ENCODE data around the gene EIF5A2.
"Not testable (repeated sequence)": the region's sequence is repeated elsewhere in the genome, so short reads cannot be mapped to it uniquely, and the experiment has no call there.

Gene EIF5A2

DNA sequence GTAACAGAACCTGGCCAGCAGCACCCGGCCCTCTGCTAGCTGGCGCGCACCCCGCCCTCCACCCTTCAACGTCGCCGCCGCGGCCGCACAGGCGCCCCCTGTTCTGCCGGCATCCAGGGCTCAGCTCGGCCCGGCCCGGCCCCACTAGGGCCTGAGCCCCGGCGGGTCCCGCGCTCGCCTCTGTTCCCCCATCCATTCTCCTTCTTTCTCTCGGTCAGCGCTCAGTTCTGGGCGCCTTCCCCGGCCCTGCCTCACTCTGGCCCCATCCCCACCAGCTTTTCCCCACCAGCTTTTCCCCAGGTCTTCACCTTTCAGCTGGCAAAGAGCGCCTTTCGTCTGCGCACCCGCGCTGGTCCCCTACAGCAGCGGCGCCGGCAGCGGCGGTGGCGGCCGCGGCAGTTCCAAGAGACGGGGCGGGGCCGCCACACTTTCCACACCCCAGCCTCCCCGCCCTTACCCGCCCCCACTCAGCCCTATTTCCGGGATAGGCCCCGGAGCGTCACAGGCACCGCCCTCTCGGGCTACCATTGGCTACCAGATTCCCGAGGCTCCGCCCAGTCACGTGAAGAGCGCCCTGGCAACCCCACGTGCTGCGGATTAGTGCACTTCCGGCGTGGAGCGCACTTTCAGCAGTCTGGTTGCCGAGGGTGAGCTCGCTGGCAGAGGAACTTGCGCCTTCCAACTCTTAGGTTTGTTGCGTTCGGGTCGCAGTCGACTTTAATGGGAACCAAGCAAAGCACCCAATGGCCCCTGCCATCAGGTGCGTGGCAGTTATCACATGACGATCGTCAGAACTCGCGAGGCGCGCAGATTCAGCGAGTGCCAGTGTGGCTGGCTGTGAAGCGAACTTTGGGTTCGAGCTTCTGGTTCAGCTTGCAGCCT, at the start of gene EIF5A2:
TSS of gene EIF5A2 (minus strand) at position 403 of the 882 bp plus-strand sequence. CDS start 831 bp downstream, outside the sequence.
- DNase-seq, result peak; percentile 21 to 95 (median 86)

DNA sequence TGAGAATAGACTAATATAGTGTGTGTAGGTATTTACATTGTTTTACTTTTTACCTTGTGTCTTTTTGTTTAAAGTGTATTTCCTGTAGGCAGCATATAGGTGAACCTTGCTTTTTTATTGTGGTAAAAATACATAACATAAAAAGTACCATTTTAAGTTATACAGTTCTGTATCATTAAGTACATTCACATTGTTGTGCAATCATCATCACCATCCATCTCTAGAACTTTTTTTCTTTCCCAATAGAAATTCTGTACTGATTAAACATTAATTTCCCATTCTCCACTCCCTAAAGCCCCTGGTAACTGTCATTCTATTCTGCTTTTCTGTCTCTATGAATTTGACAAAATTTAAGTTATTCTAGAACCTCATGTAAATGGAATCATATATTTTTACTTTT, 48.2 kb upstream of the EIF5A2 start:
- no peak for DNase-seq

- peak in 30 of 51 donors; percentile 3 to 61 (median 26) for DNase-seq
Observed at GRCh38 chr3:170953736-170954135, 45.3 kb upstream of the EIF5A2 start.

DNA sequence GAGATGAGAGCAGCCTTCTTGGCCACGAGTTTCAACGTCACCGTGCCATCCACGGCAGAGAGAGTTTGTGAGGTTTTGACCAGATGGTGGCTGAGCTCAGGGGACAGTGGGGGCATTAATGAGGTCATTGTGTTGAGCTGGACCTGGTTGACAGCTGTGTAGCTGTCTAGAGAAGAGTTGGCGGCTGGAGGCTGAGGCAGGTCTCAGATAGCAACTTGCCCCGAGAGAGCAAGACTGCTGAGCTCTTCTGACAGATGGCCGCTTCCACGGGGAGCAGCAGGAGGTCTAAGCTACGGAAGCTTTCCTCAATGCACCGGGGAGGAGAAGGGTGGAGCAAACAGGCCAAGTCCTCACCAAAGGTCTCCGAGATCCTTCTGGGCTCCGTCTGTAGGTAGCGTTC, 44.8 kb upstream of the EIF5A2 start:
- DNase-seq, result peak in 8 of 51 donors; percentile 5 to 68 (median 14)

DNA sequence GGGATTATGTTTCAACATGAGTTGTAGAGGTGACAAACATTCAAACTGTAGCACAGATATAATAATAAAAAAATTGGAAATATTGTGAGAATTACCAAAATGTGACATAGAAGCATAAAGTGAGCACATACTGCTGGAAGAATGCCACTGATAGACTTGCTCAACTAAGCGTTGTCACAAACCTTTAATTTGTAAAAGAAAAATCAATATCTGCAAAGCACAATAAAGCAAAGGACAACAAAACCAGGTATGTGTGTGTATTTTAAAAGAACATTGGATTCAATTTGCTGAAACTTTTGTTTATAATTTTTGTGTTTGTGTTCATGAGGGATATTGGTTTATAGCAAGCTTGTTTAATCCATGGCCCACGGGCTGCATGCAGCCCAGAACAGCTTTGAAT, 40.8 kb upstream of the EIF5A2 start:
- no peak for DNase-seq

DNA sequence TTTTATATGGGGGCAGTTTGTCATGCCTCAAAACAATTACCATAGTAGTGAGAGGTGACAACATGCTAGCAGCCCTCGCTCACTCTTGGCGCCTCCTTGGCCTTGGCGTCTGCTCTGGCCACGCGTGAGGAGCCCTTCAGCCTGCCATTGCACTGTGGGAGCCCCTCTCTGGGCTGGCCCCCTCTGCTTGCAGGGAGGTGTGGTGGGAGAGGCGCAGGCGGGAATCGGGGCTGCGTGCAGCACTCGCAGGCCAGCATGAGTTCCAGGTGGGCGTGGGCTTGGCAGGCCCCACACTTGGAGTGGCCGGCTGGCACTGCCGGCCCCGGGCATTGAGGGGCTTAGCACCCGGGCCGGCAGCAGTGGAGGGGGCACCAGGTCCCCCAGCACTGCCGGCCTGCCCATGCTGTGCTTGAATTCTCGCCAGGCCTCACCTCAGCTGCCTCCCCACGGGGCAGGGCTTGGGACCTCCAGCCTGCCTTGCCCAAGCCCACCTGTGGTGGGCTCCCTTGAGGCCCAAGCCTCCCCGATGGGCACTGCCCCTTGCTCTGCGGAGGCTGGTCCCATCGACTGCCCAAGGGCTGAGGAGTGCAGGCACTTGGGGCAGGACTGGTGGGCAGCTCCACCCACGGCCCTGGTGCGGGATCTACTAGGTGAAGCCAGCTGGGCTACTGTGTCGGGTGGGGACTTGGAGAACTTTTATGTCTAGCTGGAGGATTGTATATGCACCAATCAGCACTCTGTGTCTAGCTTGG, 38.8 kb upstream of the EIF5A2 start:
- no peak for DNase-seq

GRCh38 chr3:170942011-170942410, 33.6 kb upstream of the EIF5A2 start:
- no peak for DNase-seq

- no peak for DNase-seq
Observed at GRCh38 chr3:170941551-170941950, 33.1 kb upstream of the EIF5A2 start.

- not testable (repeated sequence) for DNase-seq
Observed at GRCh38 chr3:170933039-170933438, 24.6 kb upstream of the EIF5A2 start.

GRCh38 chr3:170923553-170923952, 15.1 kb upstream of the EIF5A2 start:
- not testable (repeated sequence) for DNase-seq

GRCh38 chr3:170918715-170919114, 10.3 kb upstream of the EIF5A2 start:
- no peak for DNase-seq

DNA sequence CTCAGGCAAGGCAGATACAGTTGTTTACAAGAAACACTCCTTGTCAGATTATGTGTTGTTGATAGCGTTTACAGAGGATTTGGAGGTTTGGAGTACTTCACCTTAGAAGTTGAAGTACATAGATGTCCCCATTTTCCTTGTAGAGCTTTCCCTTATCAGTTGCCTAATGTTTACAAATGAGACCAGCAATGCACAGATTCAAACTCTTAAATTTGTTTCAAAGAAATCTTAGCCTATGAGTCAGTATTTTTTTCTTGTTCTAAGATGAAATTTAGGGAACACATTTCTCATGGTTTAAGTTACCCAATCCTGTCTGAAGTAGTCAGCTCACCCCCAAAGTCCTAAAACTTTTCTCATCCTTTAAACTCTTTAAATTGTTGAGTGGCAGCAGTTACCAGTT, 6.3 kb upstream of the EIF5A2 start:
- no peak for DNase-seq

DNA sequence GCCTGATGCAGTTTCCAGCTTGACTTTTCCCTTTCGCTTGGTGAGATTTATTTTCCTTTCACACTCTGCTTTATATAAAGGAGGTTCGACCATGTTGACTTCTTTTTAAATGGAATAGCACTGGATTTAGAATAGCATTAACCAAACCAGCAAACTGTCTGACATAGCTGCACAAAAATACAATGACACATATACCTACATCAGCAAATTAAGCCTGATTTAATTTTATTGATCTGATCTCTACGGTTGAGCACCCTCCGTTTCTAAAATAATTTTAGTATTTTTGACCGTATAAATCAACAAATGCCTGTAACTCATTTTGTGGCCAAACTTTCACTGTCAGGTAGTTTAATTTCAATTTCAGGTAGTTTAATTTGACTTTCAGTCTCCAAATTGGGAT, 5.8 kb upstream of the EIF5A2 start:
- no peak for DNase-seq

- DNase-seq, result no peak
Observed at GRCh38 chr3:170911051-170911450, 2.6 kb upstream of the EIF5A2 start.

DNA sequence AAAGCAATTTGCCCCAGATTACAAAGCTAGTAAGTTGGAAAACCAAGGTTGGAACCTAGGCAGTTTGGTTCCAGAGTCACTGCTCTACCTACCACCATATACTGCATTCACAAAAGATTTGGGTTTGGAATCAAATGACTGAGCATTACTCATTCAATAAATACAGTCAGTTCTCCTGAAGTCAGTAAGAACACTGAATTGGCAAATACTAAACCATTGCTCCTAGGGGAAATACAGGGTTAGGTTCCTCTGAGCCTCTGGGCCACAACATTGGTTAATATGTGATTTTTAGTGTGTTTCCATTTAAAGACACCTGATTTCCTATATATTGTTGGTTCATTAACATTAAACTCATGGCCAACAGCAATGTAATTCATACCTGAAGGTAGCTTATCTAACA, 2.1 kb upstream of the EIF5A2 start:
- no peak for DNase-seq

DNA sequence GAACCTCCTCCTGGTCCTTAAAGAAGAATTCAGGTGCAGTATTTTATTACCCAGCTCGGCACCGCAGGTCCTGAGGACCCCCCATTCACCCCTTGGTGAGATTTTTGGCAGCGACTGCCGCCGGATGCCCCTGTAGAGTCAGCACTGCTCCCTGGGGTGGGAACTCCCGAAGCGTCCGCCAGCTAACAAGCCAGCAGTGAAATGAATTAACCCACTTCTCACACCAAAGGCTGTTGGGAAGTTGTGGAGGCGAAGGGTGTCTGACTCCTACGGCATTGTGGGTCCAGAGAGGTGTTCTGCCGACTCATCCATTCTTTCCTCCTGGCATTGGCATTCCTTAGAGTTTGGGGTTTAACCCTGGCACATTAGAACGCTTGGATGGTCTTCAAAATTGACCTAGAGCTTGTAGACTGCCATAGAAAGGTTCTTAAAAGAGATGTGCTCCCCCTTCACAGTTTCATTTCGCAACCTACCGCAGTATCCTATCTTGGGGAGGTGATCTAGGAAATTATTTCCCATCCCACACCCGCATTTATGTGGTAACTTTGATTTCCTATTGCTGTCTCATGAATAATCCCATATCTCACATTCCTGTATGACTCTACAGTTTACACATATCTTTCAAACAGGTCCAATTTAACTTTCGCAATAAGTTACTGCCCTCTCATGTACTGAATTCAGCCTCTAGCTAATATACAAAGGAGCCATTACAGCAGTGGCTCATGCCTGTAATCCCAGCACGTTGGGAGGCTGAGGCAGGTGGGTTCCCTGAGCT, 879 bp upstream of the EIF5A2 start:
- DNase-seq, result peak in 1 of 51 donors; percentile 9

DNA sequence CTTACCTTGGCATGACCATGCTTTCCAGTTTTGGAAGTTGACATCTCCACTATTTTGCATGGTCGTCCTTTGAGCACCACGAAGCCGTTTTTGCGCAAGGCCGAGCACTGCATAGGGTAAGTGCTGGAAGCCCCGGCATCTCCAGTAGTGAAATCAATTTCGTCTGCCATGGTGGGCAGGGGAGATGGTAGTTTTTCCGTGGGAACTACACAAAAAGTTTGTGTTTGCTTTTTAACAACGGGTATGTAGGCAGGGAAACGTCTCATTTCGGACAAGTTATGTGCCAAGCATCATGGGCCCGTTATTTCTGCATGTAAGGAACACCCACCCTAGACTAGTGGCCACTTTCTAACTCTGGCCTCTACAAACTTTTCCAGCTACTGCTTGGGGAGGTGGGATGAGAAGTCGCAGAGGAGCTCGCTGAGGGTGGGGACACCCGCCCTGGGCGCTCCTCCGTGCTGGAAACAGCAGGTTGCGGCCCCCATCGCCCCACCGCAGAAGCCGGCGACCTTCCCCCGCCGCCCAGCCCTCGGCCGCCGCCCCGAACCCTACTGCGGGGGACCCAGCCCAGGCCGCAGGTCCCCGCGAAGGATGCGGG, 701 bp downstream of the EIF5A2 start:
- peak in 5 of 51 donors; percentile 0 to 36 (median 9) for DNase-seq

- no peak for DNase-seq
Observed at GRCh38 chr3:170905862-170906261, 2.6 kb downstream of the EIF5A2 start.

- DNase-seq, result no peak
Observed at GRCh38 chr3:170903123-170903522, 5.3 kb downstream of the EIF5A2 start.

DNA sequence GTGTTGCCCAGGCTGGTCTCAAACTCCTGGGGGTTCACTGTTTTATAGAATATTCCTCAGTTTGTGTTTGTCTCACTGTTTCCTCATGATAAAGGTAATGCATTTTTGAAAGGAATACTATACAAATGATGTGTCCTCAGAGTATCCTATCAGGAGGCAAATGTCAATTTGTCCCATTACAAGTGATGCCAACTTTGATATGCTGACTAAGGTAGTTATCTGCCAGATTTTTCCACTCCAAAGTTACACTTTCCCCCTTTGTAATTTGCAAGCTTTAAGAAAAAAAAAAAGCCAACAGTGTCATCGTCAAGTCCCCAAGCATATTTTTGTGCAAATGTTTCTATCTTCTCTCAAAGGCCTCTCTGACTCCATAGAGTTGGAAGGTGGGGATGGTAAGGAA, 9.0 kb downstream of the EIF5A2 start:
- DNase-seq, result no peak

DNA sequence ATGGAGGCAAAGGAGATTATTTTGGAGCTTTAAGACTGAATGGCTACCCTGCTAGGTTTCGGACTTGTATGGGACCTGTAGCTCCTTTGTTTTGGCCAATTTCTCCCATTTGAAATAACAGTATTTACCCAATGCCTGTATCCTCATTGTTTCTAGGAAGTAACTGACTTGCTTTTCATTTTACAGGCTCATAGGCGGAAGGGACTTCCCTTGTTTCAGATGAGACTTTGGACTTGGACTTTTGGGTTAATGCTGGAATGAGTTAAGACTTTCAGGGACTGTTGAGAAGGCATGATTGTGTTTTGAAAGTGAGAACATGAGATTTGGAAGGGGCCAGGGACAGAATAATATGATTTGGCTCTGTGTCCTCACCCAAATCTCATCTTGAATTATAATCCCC, 10.5 kb downstream of the EIF5A2 start:
- DNase-seq, result no peak

All from hypothalamus (tissue), 51 donors.